WTC11 (cell line): ENCODE data around the gene ENTREP1.

Experiments
- CBFB ChIP-seq: sonication (generic); formaldehyde crosslinking; IDR thresholded peaks from 2 replicates; pipeline ENCODE4 v1.8.1; 2022; ENCODE audit warnings: mild to moderate bottlenecking, low read depth, missing genetic modification reagents
- KAT7 ChIP-seq: sonication (generic); formaldehyde crosslinking; IDR thresholded peaks from 2 replicates; pipeline ENCODE4 v1.8.1; 2023; ENCODE audit warnings: missing genetic modification reagents, mild to moderate bottlenecking, borderline replicate concordance
- TEAD4 ChIP-seq: sonication (generic); formaldehyde crosslinking; IDR thresholded peaks from 2 replicates; pipeline ENCODE4 v1.8.0; 2022; ENCODE audit warnings: mild to moderate bottlenecking, missing genetic modification reagents
- ZNF232 ChIP-seq: sonication (generic); formaldehyde crosslinking; IDR thresholded peaks from 2 replicates; pipeline ENCODE4 v1.8.0; 2022; ENCODE audit warnings: mild to moderate bottlenecking, missing genetic modification reagents
- TF ChIP-seq, protein P1 (sequence below): sonication (generic); formaldehyde crosslinking; conservative IDR thresholded peaks from 2 replicates; pipeline ENCODE4 v1.8.1; 2023; ENCODE audit warnings: mild to moderate bottlenecking, low read depth, missing genetic modification reagents, moderate library complexity
- TF ChIP-seq, protein P2 (sequence below): sonication (generic); formaldehyde crosslinking; IDR thresholded peaks from 2 replicates; pipeline ENCODE4 v1.8.0; 2022; ENCODE audit warnings: mild to moderate bottlenecking, missing genetic modification reagents

DNA sequence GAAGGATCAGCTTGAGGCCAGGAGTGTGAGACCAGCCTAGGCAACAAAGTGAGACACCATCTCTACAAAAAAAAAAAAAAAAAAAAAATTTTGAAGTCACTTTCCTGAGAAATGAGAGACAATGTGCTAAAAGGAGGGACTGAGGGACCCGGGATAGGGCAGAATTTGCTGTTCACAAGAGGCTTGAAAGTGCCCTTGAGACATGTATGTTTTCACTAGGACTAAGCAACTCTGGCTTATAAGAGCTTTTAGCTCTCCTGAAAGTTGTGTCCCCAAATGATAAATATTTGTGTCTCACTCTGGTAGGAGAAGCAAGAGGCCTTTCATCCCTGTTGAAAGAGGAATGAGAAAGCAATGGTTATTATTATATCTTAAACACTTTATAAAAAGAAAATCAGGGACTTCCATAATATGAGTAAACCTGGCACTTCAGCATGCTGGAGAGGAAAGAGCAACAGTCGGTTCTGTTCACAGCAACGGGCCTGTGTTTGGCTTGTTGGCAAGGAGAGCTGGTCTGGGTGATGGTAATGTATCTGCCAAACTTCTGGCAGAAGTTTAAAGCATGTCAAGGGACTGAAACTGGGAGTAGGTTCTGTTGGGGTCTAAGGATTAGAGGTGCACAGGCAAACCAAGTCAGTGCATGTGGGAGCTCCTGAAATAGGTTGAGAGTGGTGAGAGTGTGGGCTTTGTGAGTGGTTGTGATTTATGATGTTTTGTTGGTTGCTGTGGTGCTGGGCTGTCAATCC is 32.2 kb downstream of the ENTREP1 start:
- TF ChIP-seq, protein P1, sequence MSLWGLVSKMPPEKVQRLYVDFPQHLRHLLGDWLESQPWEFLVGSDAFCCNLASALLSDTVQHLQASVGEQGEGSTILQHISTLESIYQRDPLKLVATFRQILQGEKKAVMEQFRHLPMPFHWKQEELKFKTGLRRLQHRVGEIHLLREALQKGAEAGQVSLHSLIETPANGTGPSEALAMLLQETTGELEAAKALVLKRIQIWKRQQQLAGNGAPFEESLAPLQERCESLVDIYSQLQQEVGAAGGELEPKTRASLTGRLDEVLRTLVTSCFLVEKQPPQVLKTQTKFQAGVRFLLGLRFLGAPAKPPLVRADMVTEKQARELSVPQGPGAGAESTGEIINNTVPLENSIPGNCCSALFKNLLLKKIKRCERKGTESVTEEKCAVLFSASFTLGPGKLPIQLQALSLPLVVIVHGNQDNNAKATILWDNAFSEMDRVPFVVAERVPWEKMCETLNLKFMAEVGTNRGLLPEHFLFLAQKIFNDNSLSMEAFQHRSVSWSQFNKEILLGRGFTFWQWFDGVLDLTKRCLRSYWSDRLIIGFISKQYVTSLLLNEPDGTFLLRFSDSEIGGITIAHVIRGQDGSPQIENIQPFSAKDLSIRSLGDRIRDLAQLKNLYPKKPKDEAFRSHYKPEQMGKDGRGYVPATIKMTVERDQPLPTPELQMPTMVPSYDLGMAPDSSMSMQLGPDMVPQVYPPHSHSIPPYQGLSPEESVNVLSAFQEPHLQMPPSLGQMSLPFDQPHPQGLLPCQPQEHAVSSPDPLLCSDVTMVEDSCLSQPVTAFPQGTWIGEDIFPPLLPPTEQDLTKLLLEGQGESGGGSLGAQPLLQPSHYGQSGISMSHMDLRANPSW (CRISPR knock-in tag): no peak
- TF ChIP-seq CBFB (CRISPR knock-in tag) (no peak), ZNF232 (CRISPR knock-in tag) (no peak), TEAD4 (no peak), KAT7 (no peak)
- TF ChIP-seq, protein P2, sequence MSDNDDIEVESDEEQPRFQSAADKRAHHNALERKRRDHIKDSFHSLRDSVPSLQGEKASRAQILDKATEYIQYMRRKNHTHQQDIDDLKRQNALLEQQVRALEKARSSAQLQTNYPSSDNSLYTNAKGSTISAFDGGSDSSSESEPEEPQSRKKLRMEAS (CRISPR knock-in tag): no peak
